Upper lobe of right lung (tissue), 1 donor: Measurements from ENCODE around the gene CSRP1. TPM values are rescaled to one million over a fixed set of nuclear protein-coding genes. Genes with fewer than 3 reads are reported as not detected.

Experiments used
- ATAC-seq: fragments of 200-7000 bp; cut with Tn5 transposase; one replicate; pipeline ENCODE4 v1.9.1; 2020; ENCODE audit warnings: mild to moderate bottlenecking, moderate library complexity
- DNase-seq: peaks from one replicate; pipeline ENCODE4 v3.0.0-alpha.2; 2020
- H3K27ac ChIP-seq: fragments of 200-600 bp; one replicate; pipeline ENCODE4 v1.8.0; 2022
- H3K27me3 ChIP-seq: fragments of 200-600 bp; one replicate; pipeline ENCODE4 v1.8.0; 2022; ENCODE audit warnings: mild to moderate bottlenecking
- H3K36me3 ChIP-seq: fragments of 200-600 bp; one replicate; pipeline ENCODE4 v1.8.0; 2022
- H3K4me1 ChIP-seq: fragments of 200-600 bp; one replicate; pipeline ENCODE4 v1.8.0; 2022
- H3K4me3 ChIP-seq: fragments of 200-600 bp; one replicate; pipeline ENCODE4 v1.8.0; 2022; ENCODE audit warnings: mild to moderate bottlenecking
- H3K9me3 ChIP-seq: fragments of 200-600 bp; one replicate; pipeline ENCODE4 v1.8.0; 2022
- CTCF ChIP-seq: fragments of 200-600 bp; IDR thresholded peaks from one replicate; pipeline ENCODE4 v1.8.0; 2022; ENCODE audit warnings: antibody characterized with exemption
- intact Hi-C: fragments of 100-400 bp; cut with DNase I; formaldehyde crosslinking; loops from one replicate; pipeline ENCODE4 v1.11.0; 2022
- total RNA-seq: library from RNA; stranded (reverse); fragmentation: NEBNext Ultra II Directional; extraction: Animal tissue kit (Norgen Biotek cat#: 25700); gene quantifications from one replicate; pipeline ENCODE4 v1.2.1, GENCODE V29; 2021
- donor health status: DM: no; HTN: yes; CAD: no; lungs with severe emphysema.

The CSRP1 gene
- total RNA-seq, 1 donor from 2014 or later: 280 TPM

DNA sequence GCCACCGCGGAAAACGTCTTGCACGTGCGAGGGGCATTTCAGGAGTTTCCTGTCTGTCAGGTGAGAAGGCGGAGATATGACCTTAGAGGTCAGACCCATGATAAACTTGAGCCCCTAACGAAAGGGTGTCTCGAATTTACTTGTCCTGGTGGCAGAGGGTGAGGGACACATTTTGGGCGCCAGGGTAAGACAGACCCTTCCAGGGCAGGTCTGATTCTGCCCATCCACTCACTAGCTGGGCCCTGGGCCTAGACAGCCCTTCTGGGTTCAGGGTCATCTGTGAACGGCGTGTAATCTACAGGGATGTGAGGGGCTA lies 395 bp upstream of the CSRP1 start:
- ATAC-seq: no peak
- peak overlapping the region; percentile 93 for H3K27ac ChIP-seq
- peaks cover 59% of the 10 kb centered on the region for H3K4me1 ChIP-seq
- H3K9me3 ChIP-seq: no peaks in the 10 kb centered on the region
- intact Hi-C loops: loop anchor here (10.0 kb wide), 1 partner anchor 63 kb away; no protein-coding TSS in a partner anchor
- peak overlapping the region; percentile 88 for H3K4me3 ChIP-seq
- DNase-seq: no peak
- no peaks in the 10 kb centered on the region for H3K36me3 ChIP-seq
- no peak for TF ChIP-seq CTCF
- no peaks in the 10 kb centered on the region for H3K27me3 ChIP-seq

DNA sequence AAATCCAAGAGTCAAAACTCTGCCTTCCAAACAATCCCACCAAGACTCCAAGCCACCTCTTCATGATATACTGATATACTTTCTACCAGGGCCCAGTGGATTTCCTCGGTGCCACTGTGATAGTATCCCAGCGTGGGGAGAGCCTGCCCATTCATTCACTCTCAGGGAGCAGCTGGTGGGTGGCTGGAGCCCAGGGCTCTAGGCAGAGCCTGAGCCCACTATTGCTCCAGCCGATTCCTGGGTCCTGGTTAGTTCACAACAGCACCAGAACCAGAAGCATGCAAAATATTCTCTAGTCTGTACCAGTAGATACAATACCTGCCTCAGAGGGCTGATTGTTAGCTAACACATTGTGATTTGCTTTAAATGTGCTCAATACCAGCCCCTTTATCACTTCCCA lies 831 bp downstream of the CSRP1 start:
- ATAC-seq: no peak
- peak overlapping the region; percentile 93 for H3K27ac ChIP-seq
- peaks cover 59% of the 10 kb centered on the region for H3K4me1 ChIP-seq
- peak overlapping the region; percentile 88 for H3K4me3 ChIP-seq
- no peak for DNase-seq
- intact Hi-C loops: loop anchor here (10.0 kb wide), 1 partner anchor 61 kb away; no protein-coding TSS in a partner anchor
- H3K27me3 ChIP-seq: no peaks in the 10 kb centered on the region
- H3K9me3 ChIP-seq: no peaks in the 10 kb centered on the region
- H3K36me3 ChIP-seq: no peaks in the 10 kb centered on the region
- TF ChIP-seq CTCF: no peak

GRCh38 chr1:201505503-201505890 lies 1.4 kb downstream of the CSRP1 start:
- Histone ChIP-seq H3K4me3 (peak overlapping the region; percentile 88), H3K36me3 (no peaks in the 10 kb centered on the region), H3K4me1 (peaks cover 65% of the 10 kb centered on the region), H3K27ac (peak overlapping the region; percentile 93), H3K9me3 (no peaks in the 10 kb centered on the region), H3K27me3 (no peaks in the 10 kb centered on the region)
- intact Hi-C loops: loop anchor here (10.0 kb wide), 1 partner anchor 61 kb away; no protein-coding TSS in a partner anchor
- peak; percentile 33 for ATAC-seq
- no peak for DNase-seq
- TF ChIP-seq CTCF: no peak

- intact Hi-C loops: loop anchor here (10.0 kb wide), 1 partner anchor 60 kb away; no protein-coding TSS in a partner anchor
- no peak for TF ChIP-seq CTCF
- no peak for DNase-seq
- H3K4me1 ChIP-seq: peaks cover 71% of the 10 kb centered on the region
- ATAC-seq: no peak
- peak overlapping the region; percentile 79 for H3K27ac ChIP-seq
- no peaks in the 10 kb centered on the region for H3K9me3 ChIP-seq
- H3K4me3 ChIP-seq: peak overlapping the region; percentile 88
- no peaks in the 10 kb centered on the region for H3K27me3 ChIP-seq
- no peaks in the 10 kb centered on the region for H3K36me3 ChIP-seq
These were observed 2.0 kb downstream of the CSRP1 start for GRCh38 chr1:201504799-201505502.

- intact Hi-C loops: loop anchor here (10.0 kb wide), 1 partner anchor 59 kb away; no protein-coding TSS in a partner anchor
- no peaks in the 10 kb centered on the region for H3K9me3 ChIP-seq
- no peak for TF ChIP-seq CTCF
- peak overlapping the region; percentile 79 for H3K27ac ChIP-seq
- no peak for ATAC-seq
- DNase-seq: no peak
- peaks cover 78% of the 10 kb centered on the region for H3K4me1 ChIP-seq
- no peaks in the 10 kb centered on the region for H3K27me3 ChIP-seq
- no peaks in the 10 kb centered on the region for H3K36me3 ChIP-seq
- peak overlapping the region; percentile 88 for H3K4me3 ChIP-seq
These were observed 2.7 kb downstream of the CSRP1 start for GRCh38 chr1:201504179-201504631.
